ENCODE data around the gene CYP3A5.
"Not testable (repeated sequence)": the region's sequence is repeated elsewhere in the genome, so short reads cannot be mapped to it uniquely, and the experiment has no call there.

Gene CYP3A5

DNA sequence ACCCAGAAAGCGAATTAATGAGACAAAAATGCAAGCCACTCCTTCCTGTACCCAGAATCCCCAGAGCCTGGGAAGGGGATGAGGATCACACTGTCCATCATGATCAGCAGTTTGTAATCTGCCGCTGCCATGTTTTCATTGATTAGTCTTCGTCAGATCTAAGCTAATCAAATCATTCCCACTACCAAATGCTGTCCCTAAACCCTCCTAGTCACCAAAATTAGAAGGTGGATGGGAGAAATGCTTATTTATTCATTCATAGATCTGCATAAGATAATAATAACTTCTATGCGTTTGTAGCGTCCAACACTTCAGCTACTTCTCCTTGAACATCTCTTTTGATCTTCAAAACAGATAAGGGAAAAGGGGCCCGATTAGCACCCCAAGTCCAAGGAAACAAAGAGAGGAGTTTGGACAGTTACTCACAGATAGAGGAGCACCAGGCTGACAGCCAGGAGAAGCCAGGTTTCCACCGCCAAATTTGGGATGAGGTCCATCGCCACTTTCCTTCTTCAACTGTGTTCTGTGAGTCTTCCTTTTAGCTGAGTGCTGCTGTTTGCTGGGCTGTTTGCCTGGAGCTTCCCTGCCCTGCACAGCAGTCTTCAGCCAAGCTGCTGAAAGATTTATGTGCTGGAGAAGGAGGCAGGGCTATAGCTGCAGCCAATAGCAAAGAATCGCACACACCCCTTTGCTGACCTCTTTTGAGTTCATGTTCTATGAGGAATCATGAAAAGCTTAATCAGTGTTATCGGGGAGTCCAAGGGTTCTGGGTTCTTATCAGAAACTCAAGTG, at the start of gene CYP3A5:
TSS of gene CYP3A5 (minus strand) at position 597 of the 792 bp plus-strand sequence. CDS start at position 497, 100 bp downstream.
- Histone ChIP-seq H3K27ac (no peak within 1 kb of the TSS; the same call in 1 of the 2 replicates), H3K9me3 (ENCODE audit: low read depth, low read length) (no peaks in the 10 kb centered on the region; the same call in 1 of the 2 replicates), H3K9ac (ENCODE audit: insufficient read length) (peak within 1 kb of the TSS; percentile 0), H3K36me3 (ENCODE audit: insufficient read depth, low read length) (no peaks in the 10 kb centered on the region), H3K4me3 (peak within 1 kb of the TSS; percentile 67)
- DNase-seq (ENCODE audit: low read depth, low spot score): no peak
- no peak for TF ChIP-seq FOXP2 (optimal IDR thresholded peaks at IDR 0.05; ENCODE audit: control extremely low read depth, extremely low read length, insufficient read depth)
- peak; percentile 67; the same call in 1 of the 2 replicates for TF ChIP-seq POLR2AphosphoS5 (IDR thresholded peaks at IDR 0.05; ENCODE audit: borderline replicate concordance, low read depth, low read length)
- no peak for TF ChIP-seq EZH2 (IDR thresholded peaks at IDR 0.05)

DNA sequence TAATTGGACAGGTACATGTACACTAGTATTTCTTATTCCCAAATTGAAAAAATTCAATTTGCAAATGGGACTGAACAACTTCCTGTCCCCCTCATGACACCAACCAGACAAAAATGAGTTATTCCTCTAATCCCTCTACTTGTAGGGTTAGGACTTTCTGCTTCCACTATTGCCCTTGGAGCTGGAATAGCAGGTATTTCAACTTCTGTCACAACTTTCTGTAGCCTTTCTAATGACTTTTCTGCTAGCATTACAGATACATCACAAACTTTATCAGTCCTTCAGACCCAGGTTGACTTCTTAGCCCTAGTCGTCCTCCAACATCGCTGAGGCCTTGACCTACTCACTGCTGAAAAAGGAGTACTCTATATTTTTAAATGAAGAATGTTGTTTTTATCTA, 48.8 kb upstream of the CYP3A5 start:
- H3K9ac ChIP-seq (ENCODE audit: insufficient read length): no peak overlapping the region
- H3K27ac ChIP-seq: no peak overlapping the region
- TF ChIP-seq FOXP2 (optimal IDR thresholded peaks at IDR 0.05; ENCODE audit: control extremely low read depth, extremely low read length, insufficient read depth) (no peak), EZH2 (IDR thresholded peaks at IDR 0.05) (no peak), POLR2AphosphoS5 (IDR thresholded peaks at IDR 0.05; ENCODE audit: borderline replicate concordance, low read depth, low read length) (no peak)
- no peak for DNase-seq (ENCODE audit: low read depth, low spot score)
- no peak overlapping the region for H3K4me3 ChIP-seq
- H3K9me3 ChIP-seq (ENCODE audit: low read depth, low read length): no peaks in the 10 kb centered on the region
- no peaks in the 10 kb centered on the region for H3K36me3 ChIP-seq (ENCODE audit: insufficient read depth, low read length)

DNA sequence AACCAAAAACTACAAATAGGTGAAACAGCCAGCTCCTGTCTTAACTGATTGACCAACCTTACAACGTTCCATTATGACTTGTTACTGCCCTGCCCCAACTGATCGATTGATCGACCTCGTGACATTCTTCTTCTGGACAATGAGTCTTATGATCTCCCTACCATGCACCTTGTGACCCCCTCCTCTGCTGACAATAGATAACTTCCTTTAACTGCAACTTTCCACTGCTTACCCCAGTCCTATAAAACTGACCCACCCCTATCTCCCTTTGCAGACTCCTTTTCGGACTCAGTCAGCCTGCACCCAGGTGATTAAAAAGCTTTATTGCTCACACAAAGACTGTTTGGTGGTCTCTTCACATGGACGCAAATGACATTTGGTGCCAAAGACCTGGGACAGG, 43.4 kb upstream of the CYP3A5 start:
- H3K4me3 ChIP-seq: not testable (repeated sequence)

DNA sequence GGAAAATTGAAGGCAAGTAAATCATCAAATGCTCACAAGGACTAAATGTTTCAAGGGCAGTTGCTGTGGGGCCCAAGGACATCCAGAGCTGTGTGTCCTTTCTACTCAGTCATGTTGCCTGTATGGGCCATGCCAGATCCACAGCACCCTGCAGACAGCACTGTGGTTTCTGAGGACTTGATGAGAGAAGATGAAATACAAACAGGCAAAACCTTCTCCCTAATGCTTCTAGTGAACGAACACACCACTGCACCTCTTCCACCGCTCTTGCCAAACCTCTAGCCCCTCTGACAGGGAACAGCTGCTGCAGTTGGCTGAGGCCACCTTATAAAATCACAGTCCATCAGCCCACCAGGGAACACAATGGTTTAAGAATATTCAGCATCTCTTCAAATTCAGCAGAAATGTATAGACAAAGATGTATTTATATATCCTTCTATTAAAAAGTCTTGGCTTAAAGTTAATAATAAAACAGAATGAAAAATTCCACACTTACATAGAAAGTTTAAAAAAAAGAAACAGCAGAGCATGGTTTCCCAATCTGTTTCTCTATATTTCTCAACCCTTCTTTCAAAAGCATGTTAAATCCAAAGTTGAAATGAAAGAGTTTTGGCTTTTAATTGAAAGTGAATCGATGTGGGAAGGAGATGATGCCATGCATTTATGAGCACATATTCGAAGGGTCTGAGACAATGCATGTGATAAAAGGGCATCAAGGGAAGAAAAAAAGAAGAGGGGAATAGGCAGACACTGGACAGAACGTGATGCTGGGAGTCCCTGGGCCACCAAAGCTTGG, 41.2 kb upstream of the CYP3A5 start:
- no peak overlapping the region for H3K27ac ChIP-seq
- no peak for DNase-seq (ENCODE audit: low read depth, low spot score)

More for the DNA sequence above, 43.4 kb upstream of the CYP3A5 start:
- not testable (repeated sequence) for H3K27ac ChIP-seq; DNase-seq (ENCODE audit: low read depth, low spot score); H3K9me3 ChIP-seq (ENCODE audit: low read depth, low read length); H3K9ac ChIP-seq (ENCODE audit: insufficient read length); H3K36me3 ChIP-seq (ENCODE audit: insufficient read depth, low read length)

DNA sequence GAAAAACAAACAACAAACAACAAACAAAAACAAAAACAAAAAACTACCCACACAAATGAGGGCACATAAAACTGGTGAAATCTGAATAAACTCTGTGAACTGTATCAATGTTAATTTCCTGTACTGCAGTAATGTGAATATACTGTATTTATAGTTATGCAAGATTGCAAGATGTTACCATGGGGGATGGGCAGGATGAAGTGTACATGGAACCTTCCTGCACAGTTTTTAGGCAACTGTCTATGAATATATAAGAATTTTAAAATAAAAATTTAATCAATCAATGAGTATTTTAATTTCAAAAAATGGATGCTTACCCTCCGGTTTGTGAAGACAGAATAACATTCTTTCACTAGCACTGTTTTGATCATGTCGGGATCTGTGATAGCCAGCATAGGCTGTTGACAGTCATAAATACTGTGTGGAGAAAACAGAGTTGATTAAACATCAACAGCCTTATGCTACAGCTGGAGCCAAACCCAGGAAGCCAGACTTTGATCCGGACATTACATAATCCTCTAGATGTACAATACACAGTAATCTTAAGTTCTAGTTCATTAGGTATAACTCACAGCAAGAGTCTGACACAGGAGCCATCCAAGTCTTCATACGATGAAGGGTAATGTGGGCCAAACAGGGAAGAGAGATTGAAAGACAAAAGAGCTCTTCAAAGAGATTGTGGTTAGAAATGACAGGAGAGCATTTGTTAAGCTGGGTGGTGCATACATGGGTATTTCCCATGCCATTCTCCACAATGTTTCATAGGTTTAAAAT, 40.4 kb upstream of the CYP3A5 start:
- Histone ChIP-seq H3K4me3 (no peak overlapping the region), H3K9ac (ENCODE audit: insufficient read length) (no peak overlapping the region), H3K9me3 (ENCODE audit: low read depth, low read length) (no peaks in the 10 kb centered on the region), H3K36me3 (ENCODE audit: insufficient read depth, low read length) (no peaks in the 10 kb centered on the region), H3K27ac (no peak overlapping the region)
- no peak for DNase-seq (ENCODE audit: low read depth, low spot score)
- TF ChIP-seq POLR2AphosphoS5 (IDR thresholded peaks at IDR 0.05; ENCODE audit: borderline replicate concordance, low read depth, low read length) (no peak), FOXP2 (optimal IDR thresholded peaks at IDR 0.05; ENCODE audit: control extremely low read depth, extremely low read length, insufficient read depth) (no peak), EZH2 (IDR thresholded peaks at IDR 0.05) (no peak)

More for the DNA sequence above, 41.2 kb upstream of the CYP3A5 start:
- H3K9ac ChIP-seq (ENCODE audit: insufficient read length): no peak overlapping the region
- no peaks in the 10 kb centered on the region for H3K9me3 ChIP-seq (ENCODE audit: low read depth, low read length)
- H3K4me3 ChIP-seq: no peak overlapping the region
- no peak for TF ChIP-seq EZH2 (IDR thresholded peaks at IDR 0.05)
- no peak for TF ChIP-seq FOXP2 (optimal IDR thresholded peaks at IDR 0.05; ENCODE audit: control extremely low read depth, extremely low read length, insufficient read depth)
- no peak for TF ChIP-seq POLR2AphosphoS5 (IDR thresholded peaks at IDR 0.05; ENCODE audit: borderline replicate concordance, low read depth, low read length)
- no peaks in the 10 kb centered on the region for H3K36me3 ChIP-seq (ENCODE audit: insufficient read depth, low read length)

DNA sequence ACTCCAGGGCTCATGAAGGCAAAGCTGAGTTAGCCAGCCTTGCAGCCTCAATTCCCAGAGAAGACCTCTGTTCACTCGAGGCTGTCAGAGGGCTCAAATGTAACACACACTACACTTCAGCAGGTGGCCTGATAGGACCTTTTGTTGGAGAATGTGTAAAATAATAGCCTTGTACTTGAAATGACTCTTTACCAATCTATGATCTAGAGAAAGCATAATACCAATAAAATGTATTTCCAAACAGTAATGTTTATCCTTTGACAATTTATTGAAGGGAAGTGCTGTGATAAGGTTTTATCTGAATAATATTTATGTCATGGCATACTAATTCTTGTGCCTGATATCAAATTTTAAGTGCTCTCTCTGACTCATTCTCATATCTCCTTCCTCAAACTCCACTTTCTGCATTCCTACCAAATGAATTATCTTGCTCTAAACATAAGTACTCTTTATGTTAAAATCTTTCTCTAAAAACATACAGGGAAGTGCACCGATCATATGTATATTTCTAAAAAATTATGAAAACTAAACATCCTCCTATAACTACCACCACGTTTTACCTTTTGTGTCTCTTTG, 34.3 kb upstream of the CYP3A5 start:
- Histone ChIP-seq H3K36me3 (ENCODE audit: insufficient read depth, low read length) (no peaks in the 10 kb centered on the region), H3K9ac (ENCODE audit: insufficient read length) (no peak overlapping the region), H3K4me3 (no peak overlapping the region), H3K27ac (no peak overlapping the region), H3K9me3 (ENCODE audit: low read depth, low read length) (no peaks in the 10 kb centered on the region)
- no peak for DNase-seq (ENCODE audit: low read depth, low spot score)
- TF ChIP-seq POLR2AphosphoS5 (IDR thresholded peaks at IDR 0.05; ENCODE audit: borderline replicate concordance, low read depth, low read length): no peak
- no peak for TF ChIP-seq FOXP2 (optimal IDR thresholded peaks at IDR 0.05; ENCODE audit: control extremely low read depth, extremely low read length, insufficient read depth)
- no peak for TF ChIP-seq EZH2 (IDR thresholded peaks at IDR 0.05)

DNA sequence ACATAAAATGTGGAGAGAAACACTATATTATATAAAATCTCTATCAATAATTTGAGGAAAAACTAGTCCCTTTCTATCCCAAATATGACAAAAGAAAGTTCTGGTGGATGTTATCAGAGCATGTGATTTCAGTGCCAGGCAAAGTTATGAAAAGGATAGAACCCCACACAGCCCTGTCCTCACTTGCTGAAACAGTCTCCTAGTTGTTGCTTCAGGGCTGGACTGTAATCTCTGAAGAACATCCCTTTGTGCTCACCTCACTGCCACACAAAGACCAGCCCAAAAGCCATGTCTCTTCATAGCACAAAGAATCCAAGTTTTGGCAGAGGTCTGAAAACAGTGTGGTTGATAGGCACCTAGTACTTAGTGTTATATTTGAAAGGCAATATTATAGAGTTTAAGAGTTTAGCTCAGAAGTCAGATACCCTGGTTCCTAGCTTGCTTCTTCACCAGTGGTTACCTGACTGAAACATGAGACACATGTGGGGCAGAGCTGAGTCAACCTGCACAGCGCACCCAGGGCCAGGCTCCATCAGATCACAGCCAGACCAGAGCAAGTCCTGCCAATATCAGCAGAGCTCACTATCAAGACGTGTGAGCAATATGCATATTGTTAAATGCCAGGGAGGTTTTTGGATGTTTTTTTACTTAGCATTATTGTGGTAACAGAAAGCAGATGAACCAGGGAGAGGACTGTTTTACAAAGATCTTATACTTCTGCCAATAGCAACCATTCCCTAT, 30.2 kb upstream of the CYP3A5 start:
- no peak for TF ChIP-seq FOXP2 (optimal IDR thresholded peaks at IDR 0.05; ENCODE audit: control extremely low read depth, extremely low read length, insufficient read depth)
- no peaks in the 10 kb centered on the region for H3K9me3 ChIP-seq (ENCODE audit: low read depth, low read length)
- DNase-seq (ENCODE audit: low read depth, low spot score): no peak
- no peak overlapping the region for H3K4me3 ChIP-seq
- no peak overlapping the region for H3K9ac ChIP-seq (ENCODE audit: insufficient read length)
- no peaks in the 10 kb centered on the region for H3K36me3 ChIP-seq (ENCODE audit: insufficient read depth, low read length)
- no peak overlapping the region for H3K27ac ChIP-seq

Measured in SK-N-MC (cell line).